Posterior vena cava (tissue), 2 donors: Measurements from ENCODE around the gene MFRP. TPM values are rescaled to one million over a fixed set of nuclear protein-coding genes. Genes with fewer than 3 reads are reported as not detected.

ENCODE experiments used
- DNase-seq: peaks from one replicate; pipeline ENCODE4 v3.0.0-alpha.2; 2020; ENCODE audit warnings: low spot score
- intact Hi-C, 2 donors: fragments of 100-400 bp; cut with DNase I; formaldehyde crosslinking; loops; one replicate each; pipeline versions ENCODE4 v1.14.1 to v1.14.2; 2022 to 2023
- total RNA-seq, 2 donors: library from RNA; stranded (reverse); fragmentation: NEBNext Ultra II Directional; extraction: Animal tissue kit (Norgen Biotek cat#: 25700); gene quantifications; one replicate each; pipeline ENCODE4 v1.2.1, GENCODE V29; 2021
- donor health status: DM: yes; HTN: yes; CAD: no.
- donor health status: DM: yes; HTN: yes; CAD: no.

MFRP gene
- total RNA-seq, 2 donors from 2014 or later, result not detected

GRCh38 chr11:119363081-119363850 is 16.8 kb upstream of the MFRP start:
- DNase-seq, result no peak
- intact Hi-C loops, result no loop called here

- intact Hi-C loops, result no loop called here
Measured at GRCh38 chr11:119362741-119363080, 16.2 kb upstream of the MFRP start.

GRCh38 chr11:119361941-119362725 is 15.6 kb upstream of the MFRP start:
- no peak for DNase-seq
- intact Hi-C loops, result no loop called here

More at GRCh38 chr11:119362741-119363080, 16.2 kb upstream of the MFRP start:
- no peak for DNase-seq

GRCh38 chr11:119361056-119361787 is 14.7 kb upstream of the MFRP start:
- intact Hi-C loops, result no loop called here
- DNase-seq, result no peak

- DNase-seq, result no peak
- intact Hi-C loops, result no loop called here
Measured at GRCh38 chr11:119359365-119360214, 13.1 kb upstream of the MFRP start.

- intact Hi-C loops, result loop anchor here in 1 of 2 donors (2.0 kb wide), 2 partner anchors 16 to 118 kb away; no protein-coding TSS in a partner anchor
- DNase-seq, result no peak
Measured at GRCh38 chr11:119357074-119357473, 10.6 kb upstream of the MFRP start.

- intact Hi-C loops, result loop anchor here in 1 of 2 donors (2.0 kb wide), 2 partner anchors 16 to 118 kb away; no protein-coding TSS in a partner anchor
- peak; percentile 96 for DNase-seq
Measured at GRCh38 chr11:119356349-119357031, 10.0 kb upstream of the MFRP start.

- intact Hi-C loops, result no loop called here
- no peak for DNase-seq
Measured at GRCh38 chr11:119355091-119355843, 8.8 kb upstream of the MFRP start.

- DNase-seq, result no peak
- intact Hi-C loops, result no loop called here
Measured at GRCh38 chr11:119352857-119353260, 6.4 kb upstream of the MFRP start.

- DNase-seq, result no peak
- intact Hi-C loops, result no loop called here
Measured at GRCh38 chr11:119351232-119351631, 4.7 kb upstream of the MFRP start.

- intact Hi-C loops, result no loop called here
- DNase-seq, result no peak
Measured at GRCh38 chr11:119350302-119350701, 3.8 kb upstream of the MFRP start.

GRCh38 chr11:119347940-119348605 is 1.6 kb upstream of the MFRP start:
- no peak for DNase-seq
- intact Hi-C loops, result loop anchor here in 1 of 2 donors (10.0 kb wide), 1 partner anchor 127 kb away; no protein-coding TSS in a partner anchor

- intact Hi-C loops, result loop anchor here in 1 of 2 donors (10.0 kb wide), 1 partner anchor 128 kb away; no protein-coding TSS in a partner anchor
- DNase-seq, result no peak
Measured at GRCh38 chr11:119347242-119347641, 737 bp upstream of the MFRP start.

- no peak for DNase-seq
- intact Hi-C loops, result loop anchor here in 1 of 2 donors (10.0 kb wide), 1 partner anchor 129 kb away; no protein-coding TSS in a partner anchor
Measured at GRCh38 chr11:119345685-119346084, 820 bp downstream of the MFRP start.

GRCh38 chr11:119344291-119345010 is 2.1 kb downstream of the MFRP start:
- intact Hi-C loops, result loop anchor here in 1 of 2 donors (10.0 kb wide), 1 partner anchor 130 kb away; no protein-coding TSS in a partner anchor
- no peak for DNase-seq

- no peak for DNase-seq
- intact Hi-C loops, result loop anchor here in 1 of 2 donors (10.0 kb wide), 1 partner anchor 131 kb away; no protein-coding TSS in a partner anchor
Measured at GRCh38 chr11:119343726-119344125, 2.8 kb downstream of the MFRP start.
